ENCODE measurements around the gene DNMBP. TPM values are rescaled to one million over a fixed set of nuclear protein-coding genes. Genes with fewer than 3 reads are reported as not detected.

The DNMBP gene
- total and polyA plus RNA-seq, 2 donors (not counting 3 experiments of a cell fraction or from before 2014, with no cell fraction given): 32.0 to 53.4 TPM

DNA sequence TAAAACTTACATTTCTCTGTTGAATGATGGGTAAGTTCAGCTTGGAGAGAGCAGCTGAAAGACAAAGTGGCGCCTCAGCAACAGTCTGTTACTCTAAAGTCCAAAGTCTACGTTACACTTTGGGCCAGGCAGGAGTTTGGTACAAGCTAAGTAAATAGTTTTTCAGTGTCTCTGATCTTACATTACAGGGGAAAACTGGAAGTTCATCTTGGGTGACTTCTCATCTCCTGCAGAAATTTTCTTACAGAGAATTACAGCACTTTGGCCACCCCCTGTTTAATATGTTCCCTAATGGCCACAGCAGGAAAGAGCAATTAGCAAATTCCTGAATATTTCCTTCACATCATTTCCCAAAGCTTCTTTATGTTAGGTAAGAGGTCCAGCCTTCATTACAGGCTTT is 160.2 kb downstream of the DNMBP start:
- no TSS peak for BruUV-seq (replicated peaks)
- Histone ChIP-seq H3K27me3 (ENCODE audit: control insufficient read depth in 2 of 2, insufficient read depth in 2 of 2, low read length in 2 of 2) (no peaks in the 10 kb centered on the region), H3K9me1 (replicated peaks; ENCODE audit: control insufficient read depth, extremely low read depth, insufficient read depth, low read length) (no peaks in the 10 kb centered on the region), H3K79me2 (ENCODE audit: control insufficient read depth, insufficient read depth, low read length) (no peaks in the 10 kb centered on the region), H3K4me1 (ENCODE audit: control insufficient read depth, extremely low read depth, insufficient read depth, low read length) (peaks cover 13% of the 10 kb centered on the region), H3K27ac (ENCODE audit: insufficient read depth, low read depth, low read length) (no peak overlapping the region), H4K20me1 (replicated peaks; ENCODE audit: control insufficient read depth, extremely low read depth, insufficient read depth, low read length) (no peaks in the 10 kb centered on the region), H2AFZ (ENCODE audit: low read depth, low read length) (no peak overlapping the region), H3K4me3 (replicated peaks in 1 of 3; ENCODE audit: insufficient read depth in 1 of 3, low read depth in 1 of 3, low read length in 3 of 3) (no peak overlapping the region), H3K36me3 (ENCODE audit: control insufficient read depth in 2 of 2, extremely low read depth in 1 of 2, insufficient read depth in 2 of 2, low read length in 2 of 2) (no peaks in the 10 kb centered on the region), H3K9me3 (replicated peaks; ENCODE audit: control insufficient read depth, insufficient read depth, low read length) (no peaks in the 10 kb centered on the region), H3K9ac (replicated peaks; ENCODE audit: extremely low read depth, insufficient read depth, low read length) (no peak overlapping the region), H3K4me2 (ENCODE audit: insufficient read depth, low read length) (no peak overlapping the region)
- TF ChIP-seq, protein P1, sequence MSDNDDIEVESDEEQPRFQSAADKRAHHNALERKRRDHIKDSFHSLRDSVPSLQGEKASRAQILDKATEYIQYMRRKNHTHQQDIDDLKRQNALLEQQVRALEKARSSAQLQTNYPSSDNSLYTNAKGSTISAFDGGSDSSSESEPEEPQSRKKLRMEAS (IDR thresholded peaks at IDR 0.05; ENCODE audit: insufficient read depth, insufficient read length): no peak
- TF ChIP-seq EZH2 (IDR thresholded peaks at IDR 0.05; ENCODE audit: borderline replicate concordance, low read depth, low read length, severe bottlenecking) (no peak), POLR2A (IDR thresholded peaks at IDR 0.05; ENCODE audit: low read depth, low read length) (no peak), FOS (IDR thresholded peaks at IDR 0.05; ENCODE audit: borderline replicate concordance, insufficient read depth, low read length) (no peak), JUN (IDR thresholded peaks at IDR 0.05; ENCODE audit: borderline replicate concordance, insufficient read depth, insufficient read length, low read depth) (no peak), GATA2 (IDR thresholded peaks at IDR 0.05; ENCODE audit: insufficient read depth, insufficient read length, low read depth, low read length) (no peak), MYC (IDR thresholded peaks at IDR 0.05; ENCODE audit: low read depth, low read length) (no peak), POLR2AphosphoS5 (IDR thresholded peaks at IDR 0.05; ENCODE audit: insufficient read depth, low read depth, low read length) (no peak)
- TF ChIP-seq, protein P2, sequence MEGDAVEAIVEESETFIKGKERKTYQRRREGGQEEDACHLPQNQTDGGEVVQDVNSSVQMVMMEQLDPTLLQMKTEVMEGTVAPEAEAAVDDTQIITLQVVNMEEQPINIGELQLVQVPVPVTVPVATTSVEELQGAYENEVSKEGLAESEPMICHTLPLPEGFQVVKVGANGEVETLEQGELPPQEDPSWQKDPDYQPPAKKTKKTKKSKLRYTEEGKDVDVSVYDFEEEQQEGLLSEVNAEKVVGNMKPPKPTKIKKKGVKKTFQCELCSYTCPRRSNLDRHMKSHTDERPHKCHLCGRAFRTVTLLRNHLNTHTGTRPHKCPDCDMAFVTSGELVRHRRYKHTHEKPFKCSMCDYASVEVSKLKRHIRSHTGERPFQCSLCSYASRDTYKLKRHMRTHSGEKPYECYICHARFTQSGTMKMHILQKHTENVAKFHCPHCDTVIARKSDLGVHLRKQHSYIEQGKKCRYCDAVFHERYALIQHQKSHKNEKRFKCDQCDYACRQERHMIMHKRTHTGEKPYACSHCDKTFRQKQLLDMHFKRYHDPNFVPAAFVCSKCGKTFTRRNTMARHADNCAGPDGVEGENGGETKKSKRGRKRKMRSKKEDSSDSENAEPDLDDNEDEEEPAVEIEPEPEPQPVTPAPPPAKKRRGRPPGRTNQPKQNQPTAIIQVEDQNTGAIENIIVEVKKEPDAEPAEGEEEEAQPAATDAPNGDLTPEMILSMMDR (IDR thresholded peaks at IDR 0.05; ENCODE audit: extremely low read depth in 1 of 2, insufficient read depth in 1 of 2, low read depth in 1 of 2, low read length in 2 of 2): no peak
- intact Hi-C loops (cut with micrococcal nuclease): loop anchor here (5.0 to 10.0 kb wide), 3 partner anchors 225 to 583 kb away; partner anchors contain the start of genes CHUK and SLC25A28
- dilution Hi-C loops (cut with MboI; ENCODE audit: extremely low pct_ligation_motif_present, low sequenced_read_pairs): no loop called here
- FAIRE-seq: no peak
- POLR2A ChIA-PET: no interaction called here
- CTCF ChIA-PET: interaction anchor here (0.7 to 3.9 kb wide), 3 partner anchors 115 to 197 kb away, joined by 3 to 28 read pairs (median 3); partner anchors contain the start of gene DNMBP
- DNase-seq (ENCODE audit: low read depth, low spot score): no peak

Measured in endothelial cell of umbilical vein (primary cell).